HG03378 (cell line): Measurements from ENCODE around the gene NRXN3.

Experiments used
- ATAC-seq: cut with Tn5 transposase; IDR thresholded peaks from one replicate; pipeline ENCODE4 v1.9.1; 2021; ENCODE audit warnings: mild to moderate bottlenecking, moderate library complexity; ENCODE audit not compliant: unreplicated experiment

Gene NRXN3

DNA sequence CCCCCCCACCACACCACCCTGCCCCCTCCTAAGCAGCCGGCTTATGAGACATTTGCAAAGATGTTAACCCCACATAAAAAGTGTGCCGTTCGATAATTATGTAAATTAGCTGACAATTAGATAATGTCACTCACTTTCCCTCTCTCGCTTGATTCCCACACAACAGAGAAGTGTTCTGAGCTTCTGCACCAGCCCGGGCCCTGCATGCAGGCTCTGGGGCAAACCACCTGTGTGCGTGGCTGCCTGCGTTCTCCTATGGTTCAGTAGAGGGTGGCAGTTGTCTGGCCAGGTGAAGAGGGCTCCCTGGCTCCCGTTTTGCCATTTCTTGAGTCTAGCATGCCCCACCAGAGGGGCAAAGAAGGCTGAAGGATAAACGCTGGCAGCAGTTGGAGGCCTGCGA, 68.0 kb downstream of the NRXN3 start:
- no peak for ATAC-seq

DNA sequence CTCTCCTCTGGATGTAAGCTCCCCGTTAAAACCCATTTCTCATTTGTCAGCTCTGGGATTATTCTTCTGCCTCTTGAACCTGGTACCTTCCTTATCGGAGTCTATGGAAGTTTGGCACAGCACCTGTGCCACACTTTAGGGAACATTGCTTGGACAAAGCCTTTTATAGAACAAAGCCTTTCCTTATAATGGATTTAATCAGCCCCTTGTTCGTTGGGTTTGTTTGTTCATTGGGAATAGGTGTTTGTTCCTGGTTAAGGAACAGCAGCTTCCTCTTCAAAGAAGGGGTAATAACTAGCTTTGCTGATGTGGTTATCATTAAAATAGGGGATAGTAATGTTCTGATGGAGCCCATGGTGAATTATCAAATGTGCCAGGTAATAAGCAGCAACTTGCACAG, 70.4 kb downstream of the NRXN3 start:
- no peak for ATAC-seq

DNA sequence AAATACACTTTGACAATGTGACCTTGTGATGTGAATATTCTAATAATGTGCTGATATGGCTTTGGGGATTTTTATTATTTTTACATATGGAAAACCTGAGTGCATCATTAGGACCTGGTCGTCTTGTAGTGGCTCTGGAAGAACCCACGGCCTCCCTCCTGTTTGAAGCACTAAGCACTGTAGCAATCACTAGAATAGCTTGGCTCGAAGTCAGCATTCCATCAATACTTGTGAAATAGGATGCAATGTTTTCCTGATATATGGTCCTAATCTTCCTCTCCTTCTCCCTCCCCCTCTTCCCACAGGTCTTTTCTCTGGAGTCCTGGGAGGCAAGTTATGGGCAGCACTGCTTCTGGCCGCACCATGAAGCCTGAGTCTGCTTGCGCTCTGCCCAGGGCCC, 71.9 kb downstream of the NRXN3 start:
- ATAC-seq: no peak

DNA sequence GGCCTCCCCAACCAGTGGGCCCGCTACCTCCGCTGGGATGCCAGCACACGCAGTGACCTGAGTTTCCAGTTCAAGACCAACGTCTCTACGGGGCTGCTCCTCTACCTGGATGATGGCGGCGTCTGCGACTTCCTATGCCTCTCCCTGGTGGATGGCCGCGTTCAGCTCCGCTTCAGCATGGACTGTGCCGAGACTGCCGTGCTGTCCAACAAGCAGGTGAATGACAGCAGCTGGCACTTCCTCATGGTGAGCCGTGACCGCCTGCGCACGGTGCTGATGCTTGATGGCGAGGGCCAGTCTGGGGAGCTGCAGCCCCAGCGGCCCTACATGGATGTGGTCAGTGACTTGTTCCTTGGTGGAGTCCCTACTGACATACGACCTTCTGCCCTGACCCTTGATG, 73.0 kb downstream of the NRXN3 start:
- no peak for ATAC-seq

DNA sequence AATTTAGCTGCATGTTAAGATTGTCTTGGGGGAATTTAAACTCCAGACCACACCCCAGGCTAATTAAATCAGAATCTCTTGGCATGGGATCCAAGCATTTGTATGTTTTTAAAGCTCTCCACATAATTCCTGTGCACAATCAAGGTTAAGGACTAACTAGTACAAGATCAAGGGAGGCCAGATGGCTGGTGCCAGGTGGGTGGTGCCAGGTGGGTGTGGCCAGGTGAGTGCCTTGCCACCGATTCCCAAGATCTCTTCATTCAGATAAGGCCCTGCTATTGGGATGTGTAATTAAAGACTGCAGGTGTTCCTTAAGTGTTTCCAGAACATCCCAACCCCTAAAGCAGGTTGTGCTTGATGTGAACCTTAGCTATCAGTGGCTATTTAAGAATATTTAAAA, 75.1 kb downstream of the NRXN3 start:
- no peak for ATAC-seq

DNA sequence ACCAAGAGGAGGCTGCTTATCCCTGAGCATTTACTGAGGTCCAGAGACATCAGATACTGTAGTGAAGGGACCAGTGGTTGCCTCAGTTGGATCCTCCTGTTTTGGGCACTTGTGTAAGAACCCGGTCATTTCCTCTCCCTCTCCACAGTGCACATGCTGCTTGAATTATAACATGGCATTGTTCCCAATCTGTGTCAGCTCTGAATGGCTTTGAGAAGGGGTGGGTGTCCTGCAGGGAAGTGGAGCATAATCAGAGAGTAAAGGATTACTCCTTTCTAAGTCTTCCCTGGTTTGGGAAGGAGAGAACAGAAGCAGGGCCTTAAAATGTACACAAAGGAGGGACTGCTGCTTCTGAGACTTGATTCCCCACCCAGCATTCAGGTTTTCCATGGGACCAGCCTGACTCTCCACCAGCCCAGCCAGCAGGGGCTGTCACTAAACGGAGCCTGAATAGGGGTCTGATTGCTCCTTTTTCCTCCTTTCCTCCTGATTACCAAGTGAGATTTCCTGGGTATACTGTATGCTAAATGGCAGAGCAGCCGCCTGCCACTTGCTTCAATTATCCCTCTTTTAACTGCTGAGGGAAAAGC, 78.4 kb downstream of the NRXN3 start:
- ATAC-seq: no peak

DNA sequence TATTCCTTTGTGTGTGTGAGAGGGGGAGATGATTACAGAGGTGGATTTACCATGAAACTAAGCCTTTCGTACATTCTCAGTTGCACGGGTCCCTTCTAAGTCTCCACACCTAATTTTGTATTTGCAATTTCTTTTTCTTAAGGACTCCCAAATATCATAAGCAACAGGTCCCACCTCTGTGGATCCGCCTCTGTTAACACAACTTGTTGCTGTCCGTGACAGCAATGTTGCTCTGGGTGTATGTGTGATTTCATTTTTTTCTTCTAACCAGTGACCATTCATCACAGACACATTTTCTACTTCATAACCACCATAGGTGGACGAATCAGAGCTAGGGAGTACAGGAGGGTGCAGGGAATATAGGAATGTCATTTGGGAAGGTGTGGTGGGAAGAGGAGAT, 81.1 kb downstream of the NRXN3 start:
- ATAC-seq: no peak

DNA sequence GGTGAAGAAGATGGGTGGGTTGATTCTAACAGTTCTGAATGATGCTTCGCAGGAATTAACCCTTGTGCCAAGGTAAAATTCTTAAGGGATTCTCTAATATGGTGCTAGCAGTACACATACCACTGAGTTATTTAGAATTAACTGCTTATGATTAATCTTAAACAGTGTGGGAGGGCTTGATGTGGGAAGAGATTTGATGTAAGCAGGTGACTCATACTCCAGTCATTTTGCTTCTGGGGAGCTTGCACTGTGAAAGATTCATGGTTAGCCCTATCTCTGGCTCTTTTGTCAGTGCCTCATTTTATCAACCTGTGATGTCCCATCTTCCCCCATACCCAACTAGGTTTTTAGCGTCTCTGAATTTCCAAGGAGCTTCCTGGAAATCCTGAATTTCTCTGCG, 83.8 kb downstream of the NRXN3 start:
- ATAC-seq: no peak

DNA sequence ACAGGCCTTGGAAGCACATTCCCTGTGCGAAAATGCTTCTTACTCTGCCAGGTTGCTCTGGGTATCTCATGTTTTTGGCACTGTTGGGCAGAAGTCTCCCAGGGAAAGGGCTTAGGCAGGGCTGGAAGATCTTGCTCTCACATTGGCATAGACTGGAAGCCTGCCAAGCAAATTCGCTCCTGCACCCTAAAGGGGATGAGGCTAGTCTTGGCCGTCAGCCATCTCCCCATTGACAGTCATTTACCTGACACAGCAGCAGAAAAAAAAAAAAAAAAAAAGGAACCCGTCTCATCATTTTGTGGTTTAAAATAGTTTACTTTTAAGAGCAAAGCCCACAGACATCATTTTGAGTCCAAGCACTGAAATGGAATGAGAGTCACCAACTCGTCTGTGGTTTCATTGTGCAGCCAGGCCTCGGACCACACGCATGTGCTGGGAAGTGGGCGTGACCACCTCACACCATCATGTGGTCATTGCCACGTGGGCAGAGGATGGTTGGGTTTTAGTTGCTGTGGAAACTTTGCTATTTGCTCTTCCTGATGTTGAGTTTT, 84.8 kb downstream of the NRXN3 start:
- peak; percentile 49 for ATAC-seq

DNA sequence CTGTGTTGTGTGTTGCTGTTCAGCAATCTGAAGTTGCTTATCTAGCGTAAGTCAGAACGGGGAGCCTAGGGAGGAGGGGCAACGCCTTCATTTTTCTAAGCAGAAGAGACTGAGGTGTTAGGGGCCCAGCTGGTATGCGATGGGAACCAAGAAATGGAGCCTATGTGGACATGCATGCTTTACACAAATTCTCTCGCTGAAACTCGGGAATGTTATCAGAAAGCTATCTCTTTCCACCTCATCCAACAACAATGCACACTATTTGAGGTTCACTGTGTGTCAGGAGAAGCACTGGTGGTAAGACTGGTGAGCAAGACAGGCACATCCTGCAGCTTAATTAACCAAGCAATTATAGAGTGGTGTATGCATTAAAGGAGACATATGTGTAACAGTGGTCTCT, 89.7 kb downstream of the NRXN3 start:
- no peak for ATAC-seq

DNA sequence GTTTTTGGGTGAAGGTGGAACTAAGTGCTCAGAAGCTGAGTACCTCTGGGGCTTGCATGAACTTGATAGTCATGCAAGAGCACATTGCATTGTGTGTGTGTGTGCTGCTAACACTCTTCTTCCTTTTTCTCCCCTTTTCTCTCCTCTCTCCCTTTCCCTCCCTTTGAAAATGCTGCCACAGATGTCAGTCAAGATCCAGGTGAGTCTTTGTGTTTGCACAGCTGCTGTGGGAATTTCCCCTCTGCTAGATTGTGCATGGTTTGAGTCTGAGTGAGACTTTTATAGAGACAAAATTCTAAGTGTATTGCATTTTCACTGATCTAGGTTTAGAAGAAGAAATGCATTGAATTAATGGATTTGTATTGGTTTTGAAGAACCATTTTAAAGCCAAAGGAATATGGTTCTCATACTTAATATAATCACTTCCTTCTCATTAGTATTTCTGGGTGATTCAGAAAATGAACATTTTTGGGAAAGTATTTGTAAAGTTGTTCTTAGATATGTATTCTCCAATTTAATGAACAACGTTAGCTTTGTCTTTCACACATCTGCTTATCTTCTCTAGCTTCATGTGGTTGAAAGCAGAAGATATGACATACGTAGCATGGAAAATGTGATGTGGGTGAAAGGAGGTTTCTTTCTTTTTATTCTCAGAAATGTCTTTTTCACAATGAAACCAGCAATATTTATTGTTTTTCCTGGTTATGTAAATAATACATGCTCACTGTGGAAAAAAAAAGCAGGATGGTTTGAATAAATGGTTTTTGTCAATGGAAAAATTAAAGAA, 108.5 kb downstream of the NRXN3 start:
- no peak for ATAC-seq

DNA sequence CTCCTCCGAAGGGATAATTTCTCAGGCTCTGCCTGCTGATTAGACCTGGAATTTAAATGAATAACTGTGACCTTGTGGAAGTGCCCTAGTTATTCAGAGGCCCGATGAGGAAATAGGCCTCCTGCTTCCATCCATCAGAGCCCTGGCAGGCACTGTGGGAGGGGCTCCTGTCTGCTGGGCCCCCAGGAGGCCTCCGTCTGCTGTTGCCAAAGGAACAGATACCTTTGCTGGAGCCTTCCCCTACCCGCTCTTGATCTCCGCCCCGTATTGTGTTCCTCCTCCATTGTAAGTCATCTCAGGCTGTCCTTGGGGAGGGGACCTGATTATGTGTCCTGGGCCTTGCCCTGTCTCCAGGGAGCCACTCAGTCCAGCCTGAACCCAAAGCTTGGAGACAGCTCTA, 112.3 kb downstream of the NRXN3 start:
- ATAC-seq: no peak

DNA sequence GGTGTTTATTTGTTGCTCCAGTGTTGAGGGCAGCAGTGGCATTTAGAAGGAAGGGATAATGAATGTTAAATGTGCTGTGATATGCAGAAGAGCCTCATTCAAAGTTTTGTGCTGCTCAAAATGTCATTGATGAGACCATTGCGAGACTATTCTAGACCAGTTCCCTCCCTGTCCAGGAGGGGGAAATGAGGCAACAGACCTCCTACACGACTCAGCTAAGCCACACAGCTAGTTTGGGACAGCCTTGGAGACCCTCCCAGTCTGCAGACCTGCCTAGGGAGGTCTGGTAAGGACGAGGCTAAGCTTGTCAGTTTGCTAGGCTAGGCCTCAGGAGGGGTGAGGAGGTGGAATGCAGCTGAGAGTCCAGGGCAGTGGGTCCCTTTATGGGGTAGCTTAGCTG, 116.0 kb downstream of the NRXN3 start:
- no peak for ATAC-seq

DNA sequence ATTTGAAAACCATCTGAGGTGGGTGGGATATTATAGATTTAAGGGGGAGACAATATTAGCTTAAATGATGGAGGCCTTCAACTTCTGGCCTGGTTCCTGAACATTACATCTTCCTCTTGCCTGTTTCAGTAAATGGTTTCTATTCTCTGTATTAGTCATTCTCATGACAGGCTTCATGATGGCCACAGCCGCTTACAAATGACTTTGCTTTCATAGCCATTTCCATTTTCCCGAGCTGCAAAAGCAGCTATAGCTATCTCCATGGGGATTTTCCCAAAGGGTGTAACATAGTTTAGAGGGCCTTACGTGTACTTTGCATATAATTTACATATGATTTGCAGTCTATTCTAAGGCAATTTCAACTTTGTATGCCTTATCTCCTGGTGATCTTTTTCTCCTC, 121.8 kb downstream of the NRXN3 start:
- ATAC-seq: peak; percentile 90

DNA sequence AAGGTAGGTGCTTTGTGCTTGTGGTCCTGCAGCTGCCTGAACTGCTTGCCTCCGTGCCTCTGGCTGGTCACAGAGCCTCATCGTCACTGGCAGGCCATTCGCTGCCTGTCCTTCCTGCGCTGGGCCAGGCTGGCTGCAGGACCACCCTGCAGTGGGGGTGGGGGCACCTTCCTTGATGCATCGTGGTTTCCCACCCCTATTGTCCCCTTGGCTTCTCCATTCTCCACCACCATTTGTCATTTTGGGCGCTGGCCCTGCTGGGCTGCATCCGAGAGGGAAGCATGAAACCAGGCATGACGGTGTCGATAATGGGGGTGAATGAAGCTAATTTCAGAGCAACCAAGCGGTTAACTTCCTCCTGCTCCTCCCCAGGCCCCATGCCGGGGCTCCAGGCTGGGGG, 127.7 kb downstream of the NRXN3 start:
- ATAC-seq: no peak

DNA sequence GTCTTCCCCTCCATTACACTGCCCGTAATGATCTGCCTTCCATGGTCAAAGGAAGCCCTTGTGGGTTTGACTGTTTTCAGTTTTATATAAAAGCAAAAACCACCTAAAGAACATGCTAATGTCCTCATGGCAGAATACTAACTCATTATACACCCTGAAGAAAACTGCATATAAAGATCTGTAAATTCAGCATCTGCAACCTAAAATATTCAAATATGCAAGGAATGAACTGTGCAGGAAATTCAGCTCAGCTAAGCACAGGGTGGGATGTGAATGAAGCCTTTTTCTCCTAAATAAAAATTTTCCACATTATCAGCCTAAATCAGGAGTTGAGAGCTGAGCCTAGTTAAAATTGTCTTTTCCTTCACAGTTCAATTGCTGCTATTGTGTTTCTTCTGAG, 128.1 kb downstream of the NRXN3 start:
- ATAC-seq: no peak

DNA sequence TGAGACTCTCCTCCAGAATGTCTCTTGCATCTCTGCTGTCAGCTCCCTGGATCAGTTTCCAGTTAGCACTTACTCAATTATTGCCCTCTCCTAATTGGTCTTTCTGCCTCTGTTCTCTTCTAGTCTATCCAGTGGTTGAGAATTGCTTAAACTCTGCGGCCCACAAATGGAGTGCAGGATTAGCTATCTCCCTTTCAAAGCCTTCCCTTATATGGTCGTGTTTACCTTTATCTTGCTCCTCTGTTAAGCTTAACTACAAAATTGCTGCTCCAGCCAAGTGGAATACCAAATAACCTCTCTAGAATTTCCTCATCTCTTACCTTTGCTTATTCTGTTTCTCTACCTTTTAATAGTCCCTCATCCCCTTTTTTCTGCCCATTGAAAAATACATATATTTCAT, 132.7 kb downstream of the NRXN3 start:
- ATAC-seq: no peak

DNA sequence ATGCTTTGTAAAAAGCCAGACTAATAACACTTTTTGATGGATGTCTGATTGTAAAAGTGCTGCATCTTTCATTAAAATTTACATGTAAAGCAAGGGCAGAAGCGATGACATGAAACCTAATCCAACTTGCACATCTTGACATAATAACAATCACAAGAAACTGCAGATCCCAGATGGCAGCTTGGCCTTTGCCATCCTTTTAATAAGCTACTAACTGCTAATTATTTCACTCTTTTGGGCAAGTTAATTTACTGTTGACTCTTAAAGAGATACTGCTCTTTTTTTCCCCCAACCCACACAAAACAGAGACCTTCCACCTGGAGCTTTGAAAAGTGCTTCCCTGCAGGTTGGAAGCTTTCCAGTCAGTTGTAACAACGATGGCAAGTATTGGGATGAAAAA, 137.5 kb downstream of the NRXN3 start:
- ATAC-seq: no peak

DNA sequence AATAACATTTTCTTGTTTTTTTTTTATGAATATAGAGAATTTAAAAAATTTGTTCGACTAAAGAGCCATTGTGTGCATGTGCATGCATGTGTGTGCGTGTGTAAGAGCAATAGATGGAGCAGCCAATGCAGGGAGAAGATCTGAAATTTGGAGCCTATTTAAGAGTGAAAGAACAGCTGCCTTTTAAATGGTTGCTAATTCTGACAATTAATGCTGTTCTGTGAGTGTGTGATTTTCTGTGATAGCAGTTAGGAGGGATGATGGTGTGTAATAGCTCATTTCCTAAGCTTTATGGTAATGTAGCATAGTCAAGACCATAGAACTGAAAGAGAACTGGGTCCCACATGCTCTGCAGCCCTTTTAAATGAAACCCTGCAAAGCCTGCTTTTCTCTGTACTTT, 137.9 kb downstream of the NRXN3 start:
- no peak for ATAC-seq

DNA sequence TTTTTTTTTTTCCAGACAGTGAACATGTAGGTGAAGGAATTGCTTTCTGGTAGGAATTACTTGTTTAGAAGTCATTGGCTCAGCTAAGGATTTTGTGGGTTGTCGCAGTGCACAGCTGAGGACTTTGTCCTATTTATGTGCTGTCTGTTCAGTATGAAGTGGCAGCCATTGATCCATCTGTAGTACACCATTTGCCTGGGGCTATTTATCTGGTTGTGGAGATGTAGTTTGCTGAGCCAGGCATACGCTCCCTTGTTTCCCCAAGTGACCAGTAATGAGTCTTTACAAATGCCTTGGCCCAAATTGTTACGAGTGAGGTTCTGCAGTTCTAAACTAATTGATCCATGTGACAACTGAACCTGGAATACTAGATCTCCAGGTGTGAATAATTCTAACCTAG, 140.1 kb downstream of the NRXN3 start:
- ATAC-seq: no peak

DNA sequence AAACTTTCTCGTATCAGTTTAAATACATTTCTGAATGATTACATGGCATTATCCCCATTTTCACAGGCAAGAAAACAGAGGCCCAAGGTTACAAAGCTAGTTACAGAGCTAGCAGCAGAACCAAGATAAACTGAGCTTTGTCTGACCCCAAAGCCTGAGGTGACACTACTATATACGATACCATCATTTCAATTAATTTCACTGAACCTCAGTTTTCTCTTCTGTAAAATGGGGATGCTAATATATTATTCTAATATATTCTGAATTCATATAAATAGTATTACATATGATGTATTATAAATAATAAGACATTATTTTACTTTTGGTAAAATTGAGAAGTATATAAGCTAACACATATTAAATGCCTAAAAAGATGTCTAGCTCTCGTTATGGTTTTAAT, 143.3 kb downstream of the NRXN3 start:
- ATAC-seq: no peak

DNA sequence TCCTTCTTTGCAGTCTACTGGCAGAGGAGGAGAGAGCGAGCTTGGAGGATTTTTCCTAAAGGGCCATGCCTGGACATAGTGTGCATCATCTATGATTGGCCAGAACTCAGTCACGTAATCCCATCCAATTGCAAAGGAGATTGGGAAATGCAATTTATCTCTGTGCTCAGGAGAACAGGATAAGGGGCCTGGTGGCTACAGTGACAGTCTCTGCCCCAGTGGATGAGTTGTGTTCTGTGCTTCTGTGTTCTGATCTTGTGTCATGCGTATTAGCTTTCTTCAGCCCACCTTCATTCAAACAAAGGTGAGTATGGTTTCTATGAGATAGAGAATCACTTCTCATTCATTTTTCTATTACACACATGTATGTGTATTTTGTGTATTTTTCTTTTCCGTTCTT, 144.3 kb downstream of the NRXN3 start:
- no peak for ATAC-seq

DNA sequence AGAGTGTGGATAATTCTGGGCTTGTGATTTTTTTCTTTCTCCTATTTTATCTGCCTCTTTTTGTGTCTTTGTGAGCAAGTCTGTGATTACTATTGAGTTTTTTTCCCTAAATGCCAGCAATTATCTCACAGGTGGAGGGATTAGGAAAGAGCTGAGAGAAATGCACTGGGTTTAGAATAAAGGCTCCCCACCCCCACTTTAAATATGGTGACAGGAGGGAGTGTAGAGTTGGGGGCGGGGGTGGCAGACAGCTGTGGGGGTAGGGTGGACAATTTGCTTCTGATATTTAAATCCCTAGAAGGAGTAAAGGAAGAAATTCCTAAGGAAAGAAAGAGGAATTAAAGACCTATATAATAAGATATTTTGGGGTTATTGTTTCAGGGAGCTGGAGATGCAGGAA, 145.9 kb downstream of the NRXN3 start:
- ATAC-seq: no peak
